HepG2 (cell line): Measurements from ENCODE around the gene RGS7. TPM values are rescaled to one million over a fixed set of nuclear protein-coding genes. Genes with fewer than 3 reads are reported as not detected.

Source experiments
- ATAC-seq: fragments of 200-7000 bp; cut with Tn5 transposase; 3 replicates; pipeline ENCODE4 v1.9.1; 2020; ENCODE audit warnings: mild to moderate bottlenecking, moderate library complexity
- BruUV-seq: library from RNA; stranded (reverse); fragments of 400-500 nt; replicated peaks from 2 replicates; lab custom pipeline; 2021; lab: Mats Ljungman, UMichigan
- CTCF ChIA-PET: fragments of 300-600 bp; formaldehyde crosslinking; extraction: SDS; loops from one replicate; lab custom pipeline; 2021; ENCODE audit warnings: low total read pairs, inconsistent platforms, low intra/inter-chr PET ratio; lab: Yijun Ruan, JAX
- POLR2A ChIA-PET: fragments of 350-600 bp; sonication (Branson Sonifier 250); formaldehyde crosslinking; loops from one replicate; lab custom pipeline; 2020; ENCODE audit warnings: antibody characterized with exemption, inconsistent platforms; lab: Yijun Ruan, JAX
- DNase-seq: peaks from one replicate; pipeline ENCODE4 v3.0.0-alpha.2; 2015; ENCODE audit warnings: low spot score
- FAIRE-seq: peaks from 3 replicates; lab custom pipeline; 2011; peaks lifted over from hg19 to GRCh38; lab: Jason Lieb, UNC
- H2AFZ ChIP-seq: one replicate; pipeline ENCODE4 v1.6.1; 2011; ENCODE audit warnings: low read length, inconsistent platforms
- H3K27ac ChIP-seq: fragments of 300-600 bp; 3 replicates; pipeline ENCODE4 v1.8.0; 2011; ENCODE audit warnings: mixed run types, mild to moderate bottlenecking, mixed read lengths, low read length, inconsistent platforms; ENCODE audit not compliant: insufficient read depth; ENCODE audit errors: extremely low read length
- H3K27me3 ChIP-seq, 2 experiments: fragments of 200-600 bp in 1 of 2; 2 replicates in 1 of 2; 3 replicates in 1 of 2; pipeline versions ENCODE4 v1.6.0 to v1.8.0; 2011; ENCODE audit warnings: low read length in 2 of 2, mild to moderate bottlenecking in 2 of 2, moderate library complexity in 2 of 2, inconsistent platforms in 1 of 2; ENCODE audit not compliant: insufficient read depth in 2 of 2, control insufficient read depth in 1 of 2
- H3K36me3 ChIP-seq, 2 experiments: fragments of 200-600 bp in 1 of 2; replicated peaks in 1 of 2; 2 replicates in 1 of 2; 3 replicates in 1 of 2; pipeline versions ENCODE4 v1.5.1 to v1.8.0; 2011; ENCODE audit warnings: low read length in 2 of 2, inconsistent platforms in 1 of 2; ENCODE audit not compliant: insufficient read depth in 2 of 2, control insufficient read depth in 1 of 2
- H3K4me1 ChIP-seq: 2 replicates; pipeline ENCODE4 v1.5.1; 2012; ENCODE audit warnings: low read length, inconsistent platforms; ENCODE audit not compliant: insufficient read depth
- H3K4me2 ChIP-seq: 2 replicates; pipeline ENCODE4 v1.6.0; 2011; ENCODE audit warnings: low read depth, low read length, inconsistent platforms
- H3K4me3 ChIP-seq, 3 experiments: fragments of 200-600 bp in 1 of 3; sonication (generic), shearing (Covaris generic) in 1 of 3; replicated peaks in 1 of 3; 2 replicates each; pipeline ENCODE4 v1.5.1; 2011 to 2016; ENCODE audit warnings: low read length in 3 of 3, inconsistent platforms in 2 of 3, low read depth in 2 of 3, mild to moderate bottlenecking in 2 of 3, control low read depth in 1 of 3, mixed read lengths in 1 of 3; ENCODE audit not compliant: insufficient read depth in 1 of 3
- H3K79me2 ChIP-seq: one replicate; pipeline ENCODE4 v1.6.1; 2011; ENCODE audit warnings: low read length, inconsistent platforms; ENCODE audit not compliant: insufficient read depth
- H3K9ac ChIP-seq: 2 replicates; pipeline ENCODE4 v1.6.0; 2011; ENCODE audit warnings: mild to moderate bottlenecking, low read depth, low read length, inconsistent platforms; ENCODE audit not compliant: insufficient read depth
- H3K9me3 ChIP-seq: 2 replicates; pipeline ENCODE4 v1.5.1; 2012; ENCODE audit warnings: mild to moderate bottlenecking, low read length
- H4K20me1 ChIP-seq: 2 replicates; pipeline ENCODE4 v1.6.0; 2011; ENCODE audit warnings: inconsistent platforms, mild to moderate bottlenecking, low read length, moderate library complexity; ENCODE audit not compliant: insufficient read depth
- ATRX ChIP-seq: sonication (generic); formaldehyde crosslinking; IDR thresholded peaks from 2 replicates; pipeline ENCODE4 v1.4.0; 2020; ENCODE audit warnings: missing genetic modification reagents, borderline replicate concordance
- GLI4 ChIP-seq: sonication (generic); formaldehyde crosslinking; IDR thresholded peaks from 2 replicates; pipeline ENCODE4 v1.5.1; 2020; ENCODE audit warnings: missing genetic modification reagents, mild to moderate bottlenecking, moderate library complexity, borderline replicate concordance
- MED8 ChIP-seq: sonication (generic); formaldehyde crosslinking; IDR thresholded peaks from 2 replicates; pipeline ENCODE4 v1.8.1; 2023; ENCODE audit warnings: mild to moderate bottlenecking, missing genetic modification reagents; ENCODE audit not compliant: insufficient replicate concordance
- MNT ChIP-seq: fragments of 450-650 bp; IDR thresholded peaks from 2 replicates; pipeline ENCODE4 v1.6.1; 2016
- MZF1 ChIP-seq: sonication (generic); formaldehyde crosslinking; IDR thresholded peaks from 2 replicates; pipeline ENCODE4 v1.8.1; 2023; ENCODE audit warnings: mild to moderate bottlenecking, missing genetic modification reagents, borderline replicate concordance
- NCOA1 ChIP-seq: sonication (generic); formaldehyde crosslinking; IDR thresholded peaks from 2 replicates; pipeline ENCODE4 v1.9.0; 2021; ENCODE audit warnings: missing genetic modification reagents
- ZFP1 ChIP-seq: IDR thresholded peaks from 2 replicates; pipeline ENCODE4 v1.6.1; 2016
- ZNF296 ChIP-seq: sonication (generic); formaldehyde crosslinking; conservative IDR thresholded peaks from 2 replicates; pipeline ENCODE4 v1.5.0; 2020; ENCODE audit warnings: mild to moderate bottlenecking, missing genetic modification reagents
- ZNF543 ChIP-seq: sonication (generic); formaldehyde crosslinking; IDR thresholded peaks from 2 replicates; pipeline ENCODE4 v1.4.0; 2020; ENCODE audit warnings: mild to moderate bottlenecking, missing genetic modification reagents
- ZNF768 ChIP-seq: sonication (generic); formaldehyde crosslinking; IDR thresholded peaks from 2 replicates; pipeline ENCODE4 v1.4.0; 2020; ENCODE audit warnings: missing genetic modification reagents
- WGBS: methylation state at CpG from one replicate; pipeline ENCODE4 v1.1.6; 2017; ENCODE audit warnings: low lambda C conversion rate; 5-methylcytosine and 5-hydroxymethylcytosine counted together
- in situ Hi-C: cut with HindIII; loops from 2 replicates; pipeline ENCODE4 v1.10.0; 2017; ENCODE audit warnings: low pct_unique_long_range_greater_than_20kb; ENCODE audit not compliant: extremely low pct_ligation_motif_present
- intact Hi-C: fragments of 100-400 bp; cut with micrococcal nuclease; formaldehyde crosslinking; loops from one replicate; pipeline ENCODE4 v1.10.0; 2022; ENCODE audit not compliant: unreplicated experiment
- polyA plus RNA-seq, 8 experiments: library from polyadenylated mRNA; depleted of rRNA in 3 of 8; stranded (reverse) in 7 of 8; unstranded in 1 of 8; fragments of >200 nt; fragmentation: Illumina TruSeq in 4 of 8; extraction: Trizol in 4 of 8; gene quantifications; 2 replicates each; pipeline versions ENCODE4 v1.2.1 to v1.2.3, GENCODE V29; 2011 to 2016; ENCODE audit warnings: low read depth in 4 of 8, missing spikeins in 1 of 8, mixed read lengths in 1 of 8; ENCODE audit not compliant: insufficient read depth in 1 of 8
- total RNA-seq, 5 experiments: library from RNA; depleted of rRNA; stranded (reverse); fragments of >200 nt; fragmentation: Illumina TruSeq; extraction: Trizol; gene quantifications; 2 replicates each; pipeline ENCODE4 v1.2.3, GENCODE V29; 2016; ENCODE audit warnings: low read depth in 1 of 5
- TF ChIP-seq, protein P1 (sequence below): sonication (generic); formaldehyde crosslinking; IDR thresholded peaks from 2 replicates; pipeline ENCODE4 v1.4.0; 2020; ENCODE audit warnings: missing genetic modification reagents
- TF ChIP-seq, protein P2 (sequence below): sonication (generic); formaldehyde crosslinking; IDR thresholded peaks from 2 replicates; pipeline ENCODE4 v1.4.0; 2020; ENCODE audit warnings: missing genetic modification reagents

Gene RGS7
- total and polyA plus RNA-seq, 2 of the 13 experiments (the other 11 are each of a cell fraction or from before 2014, with no cell fraction given), result not detected

DNA sequence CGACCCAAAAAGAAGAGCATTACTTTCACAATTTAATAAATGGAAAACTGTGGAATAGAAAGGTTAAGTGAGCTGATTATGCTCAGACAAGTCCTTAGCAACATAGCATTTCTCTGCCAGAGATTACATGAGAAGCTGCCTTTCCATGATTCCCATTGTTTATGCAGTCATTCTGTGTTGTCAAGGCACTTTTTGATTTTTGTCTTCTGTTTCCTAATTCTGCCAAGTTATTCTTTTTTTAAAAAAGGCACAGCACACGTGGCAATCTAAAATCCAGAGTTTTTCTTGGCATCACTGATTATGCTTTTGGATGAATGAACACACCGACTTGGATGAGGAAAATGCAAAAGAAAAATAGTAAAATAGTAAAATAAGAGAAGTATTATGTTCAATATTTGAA is 185.0 kb downstream of the RGS7 start (continued):
- TF ChIP-seq ZNF296 (CRISPR knock-in tag) (no peak), NCOA1 (no peak), ZNF543 (CRISPR knock-in tag) (no peak)

DNA sequence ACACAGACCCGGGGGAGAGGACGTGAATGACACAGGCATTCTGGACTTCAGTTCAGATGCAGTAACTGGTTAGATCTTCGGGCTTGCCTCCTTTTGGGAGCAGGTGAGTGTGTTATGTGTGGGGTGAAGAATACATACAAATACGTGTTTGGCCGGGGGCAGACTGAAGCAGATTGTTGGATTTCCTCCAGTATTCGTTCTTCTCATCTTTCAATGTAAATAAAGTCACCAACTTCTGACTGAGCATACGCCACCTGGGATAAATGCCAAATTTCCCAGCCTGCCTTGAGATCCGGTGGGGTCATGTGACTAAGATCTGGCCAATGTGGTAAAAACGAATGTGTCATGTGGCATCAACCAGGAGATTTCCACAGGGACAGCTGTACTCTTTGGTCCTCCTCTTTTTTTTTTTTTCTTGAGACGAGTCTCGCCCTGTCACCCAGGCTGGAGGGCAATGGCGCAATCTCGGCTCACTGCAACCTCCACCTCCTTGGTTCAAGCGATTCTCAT is 189.8 kb downstream of the RGS7 start:
- Histone ChIP-seq H3K36me3 (no peaks in the 10 kb centered on the region), H3K4me1 (no peaks in the 10 kb centered on the region), H3K4me3 (no peak overlapping the region), H2AFZ (no peak overlapping the region), H3K9me3 (no peaks in the 10 kb centered on the region), H3K27ac (no peak overlapping the region), H3K9ac (no peak overlapping the region), H4K20me1 (no peaks in the 10 kb centered on the region), H3K27me3 (no peaks in the 10 kb centered on the region), H3K4me2 (no peak overlapping the region), H3K79me2 (no peaks in the 10 kb centered on the region)
- FAIRE-seq, result no peak
- intact Hi-C loops (no loop called here), in situ Hi-C loops (no loop called here)
- ATAC-seq, result no peak
- CTCF ChIA-PET, result no interaction called here
- WGBS, result 20% methylated on average over 14 of the region's 14 CpGs
- TF ChIP-seq MNT (0 out of 2 replicates have a peak, but pooled peaks have one; percentile 16), ZNF768 (CRISPR knock-in tag) (no peak)
- BruUV-seq, result no TSS peak
- POLR2A ChIA-PET, result no interaction called here
- no peak for DNase-seq

- no peaks in the 10 kb centered on the region for H3K9me3 ChIP-seq
- H2AFZ ChIP-seq, result no peak overlapping the region
- WGBS, result 8% methylated on average over 1 of the region's 1 CpG
- no peak overlapping the region for H3K4me3 ChIP-seq
- no peaks in the 10 kb centered on the region for H3K4me1 ChIP-seq
- ChIA-PET CTCF (no interaction called here), POLR2A (no interaction called here)
- no peak overlapping the region for H3K27ac ChIP-seq
- no peak overlapping the region for H3K9ac ChIP-seq
- DNase-seq (no peak), ATAC-seq (no peak), FAIRE-seq (no peak)
- H3K27me3 ChIP-seq, result no peaks in the 10 kb centered on the region
- no TSS peak for BruUV-seq
- no peak overlapping the region for H3K4me2 ChIP-seq
- no peaks in the 10 kb centered on the region for H3K36me3 ChIP-seq
- no peaks in the 10 kb centered on the region for H3K79me2 ChIP-seq
- TF ChIP-seq, protein P1, sequence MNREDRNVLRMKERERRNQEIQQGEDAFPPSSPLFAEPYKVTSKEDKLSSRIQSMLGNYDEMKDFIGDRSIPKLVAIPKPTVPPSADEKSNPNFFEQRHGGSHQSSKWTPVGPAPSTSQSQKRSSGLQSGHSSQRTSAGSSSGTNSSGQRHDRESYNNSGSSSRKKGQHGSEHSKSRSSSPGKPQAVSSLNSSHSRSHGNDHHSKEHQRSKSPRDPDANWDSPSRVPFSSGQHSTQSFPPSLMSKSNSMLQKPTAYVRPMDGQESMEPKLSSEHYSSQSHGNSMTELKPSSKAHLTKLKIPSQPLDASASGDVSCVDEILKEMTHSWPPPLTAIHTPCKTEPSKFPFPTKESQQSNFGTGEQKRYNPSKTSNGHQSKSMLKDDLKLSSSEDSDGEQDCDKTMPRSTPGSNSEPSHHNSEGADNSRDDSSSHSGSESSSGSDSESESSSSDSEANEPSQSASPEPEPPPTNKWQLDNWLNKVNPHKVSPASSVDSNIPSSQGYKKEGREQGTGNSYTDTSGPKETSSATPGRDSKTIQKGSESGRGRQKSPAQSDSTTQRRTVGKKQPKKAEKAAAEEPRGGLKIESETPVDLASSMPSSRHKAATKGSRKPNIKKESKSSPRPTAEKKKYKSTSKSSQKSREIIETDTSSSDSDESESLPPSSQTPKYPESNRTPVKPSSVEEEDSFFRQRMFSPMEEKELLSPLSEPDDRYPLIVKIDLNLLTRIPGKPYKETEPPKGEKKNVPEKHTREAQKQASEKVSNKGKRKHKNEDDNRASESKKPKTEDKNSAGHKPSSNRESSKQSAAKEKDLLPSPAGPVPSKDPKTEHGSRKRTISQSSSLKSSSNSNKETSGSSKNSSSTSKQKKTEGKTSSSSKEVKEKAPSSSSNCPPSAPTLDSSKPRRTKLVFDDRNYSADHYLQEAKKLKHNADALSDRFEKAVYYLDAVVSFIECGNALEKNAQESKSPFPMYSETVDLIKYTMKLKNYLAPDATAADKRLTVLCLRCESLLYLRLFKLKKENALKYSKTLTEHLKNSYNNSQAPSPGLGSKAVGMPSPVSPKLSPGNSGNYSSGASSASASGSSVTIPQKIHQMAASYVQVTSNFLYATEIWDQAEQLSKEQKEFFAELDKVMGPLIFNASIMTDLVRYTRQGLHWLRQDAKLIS (CRISPR knock-in tag), result no peak
- TF ChIP-seq GLI4, result no peak
- no peak for TF ChIP-seq MZF1 (CRISPR knock-in tag)
- TF ChIP-seq MED8 (CRISPR knock-in tag), result no peak
- TF ChIP-seq, protein P2, sequence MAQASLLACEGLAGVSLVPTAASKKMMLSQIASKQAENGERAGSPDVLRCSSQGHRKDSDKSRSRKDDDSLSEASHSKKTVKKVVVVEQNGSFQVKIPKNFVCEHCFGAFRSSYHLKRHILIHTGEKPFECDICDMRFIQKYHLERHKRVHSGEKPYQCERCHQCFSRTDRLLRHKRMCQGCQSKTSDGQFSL (CRISPR knock-in tag), result no peak
- TF ChIP-seq ZFP1 (CRISPR knock-in tag), result no peak
- TF ChIP-seq ATRX (CRISPR knock-in tag), result no peak
- H4K20me1 ChIP-seq, result no peaks in the 10 kb centered on the region
- in situ Hi-C loops (no loop called here), intact Hi-C loops (no loop called here)
Measured at GRCh38 chr1:241166625-241167024, 190.4 kb downstream of the RGS7 start.
